Tibial nerve (tissue), 4 donors: Measurements from ENCODE around the gene MAOA. TPM values are rescaled to one million over a fixed set of nuclear protein-coding genes. Genes with fewer than 3 reads are reported as not detected.

Experiments used
- DNase-seq, 2 donors: peaks; one replicate each; pipeline ENCODE4 v3.0.0-alpha.2; 2019; ENCODE audit warnings: low spot score in 2 of 2
- H3K27ac ChIP-seq, 4 donors: fragments of 200-600 bp; sonication (generic) in 3 of 4; one replicate each; pipeline ENCODE4 v1.5.1; 2017 to 2019; ENCODE audit warnings: mild to moderate bottlenecking in 1 of 4
- H3K27me3 ChIP-seq, 2 donors: fragments of 200-600 bp; sonication (generic) in 1 of 2; one replicate each; pipeline versions ENCODE4 v1.5.1 to v1.6.0; 2017 to 2019
- H3K36me3 ChIP-seq, 3 donors: fragments of 200-600 bp; sonication (generic); one replicate each; pipeline ENCODE4 v1.5.1; 2018 to 2019
- H3K4me1 ChIP-seq, 4 donors: fragments of 200-600 bp; sonication (generic) in 3 of 4; one replicate each; pipeline ENCODE4 v1.5.1; 2017 to 2019
- H3K4me3 ChIP-seq, 4 donors: fragments of 200-600 bp; sonication (generic) in 3 of 4; one replicate each; pipeline ENCODE4 v1.5.1; 2017 to 2019; ENCODE audit warnings: mild to moderate bottlenecking in 1 of 4, moderate library complexity in 1 of 4
- H3K9me3 ChIP-seq, 4 donors: fragments of 200-600 bp; sonication (generic) in 3 of 4; one replicate each; pipeline ENCODE4 v1.5.1; 2017 to 2019
- EP300 ChIP-seq, 2 donors: sonication (generic); formaldehyde crosslinking; IDR thresholded peaks; one replicate each; pipeline ENCODE4 v1.6.1; 2017; ENCODE audit warnings: antibody characterized with exemption in 2 of 2, mild to moderate bottlenecking in 1 of 2
- POLR2A ChIP-seq, 2 donors: fragments of 450-650 bp; IDR thresholded peaks; one replicate each; pipeline ENCODE4 v1.6.1; 2017; ENCODE audit warnings: antibody characterized with exemption in 2 of 2, mild to moderate bottlenecking in 2 of 2, moderate library complexity in 2 of 2
- WGBS, 2 donors: methylation state at CpG; one replicate each; pipeline ENCODE4 v1.1.5; 2018; 5-methylcytosine and 5-hydroxymethylcytosine counted together
- total RNA-seq, 4 donors: library from RNA; depleted of rRNA; stranded (reverse); fragments of >200 nt; gene quantifications; one replicate each; pipeline ENCODE4 v1.1.0, GENCODE V29; 2016
- TF ChIP-seq, protein P1 (sequence below), 5 experiments: fragments of 200-600 bp in 3 of 5; fragments of 450-650 bp in 2 of 5; sonication (generic) in 3 of 5; IDR thresholded peaks; one replicate each; pipeline ENCODE4 v1.5.1; 2016 to 2019; ENCODE audit warnings: antibody characterized with exemption in 5 of 5, mild to moderate bottlenecking in 3 of 5, moderate library complexity in 2 of 5

Gene MAOA
- total RNA-seq, 4 donors from 2014 or later: 96.3 to 168 (median 120) TPM

DNA sequence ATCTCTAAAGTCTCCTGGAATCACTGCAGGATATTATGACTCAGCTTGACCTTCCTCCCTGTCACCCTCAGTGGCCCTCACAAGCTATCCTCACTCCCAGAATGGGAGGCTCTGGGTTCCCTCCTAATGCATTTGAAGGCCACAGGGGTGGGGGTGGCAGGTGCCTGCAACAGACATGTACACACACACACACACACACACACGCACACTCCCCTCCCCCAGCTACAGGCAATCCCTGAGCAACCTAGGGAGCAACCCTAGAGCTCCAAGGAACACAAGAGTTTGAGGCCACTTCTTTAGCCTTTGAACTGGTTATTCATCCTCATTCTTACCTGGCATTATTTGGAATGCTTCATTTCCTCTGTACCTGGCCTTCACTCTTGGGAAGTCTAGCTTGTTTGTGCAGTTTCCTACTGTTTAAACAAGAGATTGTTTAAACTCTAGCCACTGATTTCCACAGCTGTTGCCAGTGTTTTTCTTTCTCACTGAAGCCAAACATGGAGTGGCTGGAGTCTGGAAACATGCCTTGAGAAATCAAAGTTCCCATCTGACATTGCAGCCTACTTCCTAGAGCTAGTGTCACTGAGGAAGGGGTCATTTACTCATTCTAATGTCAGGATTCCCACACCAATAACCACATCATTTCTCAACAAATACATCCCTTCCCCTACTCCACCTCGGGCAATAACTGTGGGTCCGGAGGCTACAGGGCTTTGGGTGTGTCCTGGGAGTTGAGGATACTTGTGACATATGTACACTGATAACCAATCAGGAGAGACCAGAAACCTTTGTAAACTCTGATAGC, 37.7 kb downstream of the MAOA start:
- Histone ChIP-seq H3K4me1 (peaks cover 0 to 10% (median 0%) of the 10 kb centered on the region in 4 donors), H3K36me3 (no peaks in the 10 kb centered on the region), H3K9me3 (no peaks in the 10 kb centered on the region), H3K27me3 (peaks cover 0 to 6% of the 10 kb centered on the region in 2 donors), H3K27ac (peak overlapping the region in 1 of 4 donors; percentile 44), H3K4me3 (no peak overlapping the region)
- TF ChIP-seq POLR2A (IDR thresholded peaks at IDR 0.05) (no peak), EP300 (IDR thresholded peaks at IDR 0.05) (no peak)
- TF ChIP-seq, protein P1, sequence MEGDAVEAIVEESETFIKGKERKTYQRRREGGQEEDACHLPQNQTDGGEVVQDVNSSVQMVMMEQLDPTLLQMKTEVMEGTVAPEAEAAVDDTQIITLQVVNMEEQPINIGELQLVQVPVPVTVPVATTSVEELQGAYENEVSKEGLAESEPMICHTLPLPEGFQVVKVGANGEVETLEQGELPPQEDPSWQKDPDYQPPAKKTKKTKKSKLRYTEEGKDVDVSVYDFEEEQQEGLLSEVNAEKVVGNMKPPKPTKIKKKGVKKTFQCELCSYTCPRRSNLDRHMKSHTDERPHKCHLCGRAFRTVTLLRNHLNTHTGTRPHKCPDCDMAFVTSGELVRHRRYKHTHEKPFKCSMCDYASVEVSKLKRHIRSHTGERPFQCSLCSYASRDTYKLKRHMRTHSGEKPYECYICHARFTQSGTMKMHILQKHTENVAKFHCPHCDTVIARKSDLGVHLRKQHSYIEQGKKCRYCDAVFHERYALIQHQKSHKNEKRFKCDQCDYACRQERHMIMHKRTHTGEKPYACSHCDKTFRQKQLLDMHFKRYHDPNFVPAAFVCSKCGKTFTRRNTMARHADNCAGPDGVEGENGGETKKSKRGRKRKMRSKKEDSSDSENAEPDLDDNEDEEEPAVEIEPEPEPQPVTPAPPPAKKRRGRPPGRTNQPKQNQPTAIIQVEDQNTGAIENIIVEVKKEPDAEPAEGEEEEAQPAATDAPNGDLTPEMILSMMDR (IDR thresholded peaks at IDR 0.05): no peak
- no peak for DNase-seq
- WGBS, 2 donors: 43 to 63% methylated on average over 3 of the region's 3 CpGs

DNA sequence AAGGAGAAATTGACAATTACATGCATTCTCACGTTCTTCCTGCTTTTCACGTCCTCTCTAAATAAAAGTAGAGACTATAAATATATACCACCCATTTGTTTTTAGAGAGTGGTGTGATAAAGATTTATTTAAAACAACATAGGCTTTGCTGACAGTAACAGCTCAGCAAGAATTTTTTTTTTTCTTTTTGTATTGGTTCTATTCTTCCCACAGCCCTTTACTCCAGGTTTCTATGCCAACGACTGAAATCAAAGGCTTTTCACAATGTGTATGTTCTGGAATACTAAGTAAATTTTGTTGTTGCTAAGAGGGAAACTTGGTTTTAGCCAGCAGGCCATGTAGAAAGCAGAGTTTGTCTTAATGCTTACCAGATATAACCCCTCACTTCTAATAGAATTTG, 43.4 kb downstream of the MAOA start:
- H3K4me3 ChIP-seq: no peak overlapping the region
- no peak for DNase-seq
- peaks cover 0 to 16% (median 0%) of the 10 kb centered on the region in 4 donors for H3K4me1 ChIP-seq
- no peaks in the 10 kb centered on the region for H3K36me3 ChIP-seq
- 60 to 70% methylated on average over 3 of the region's 3 CpGs for WGBS, 2 donors
- no peaks in the 10 kb centered on the region for H3K27me3 ChIP-seq
- no peak overlapping the region for H3K27ac ChIP-seq
- TF ChIP-seq, protein P1 (IDR thresholded peaks at IDR 0.05): no peak
- no peak for TF ChIP-seq POLR2A (IDR thresholded peaks at IDR 0.05)
- no peak for TF ChIP-seq EP300 (IDR thresholded peaks at IDR 0.05)
- H3K9me3 ChIP-seq: no peaks in the 10 kb centered on the region

DNA sequence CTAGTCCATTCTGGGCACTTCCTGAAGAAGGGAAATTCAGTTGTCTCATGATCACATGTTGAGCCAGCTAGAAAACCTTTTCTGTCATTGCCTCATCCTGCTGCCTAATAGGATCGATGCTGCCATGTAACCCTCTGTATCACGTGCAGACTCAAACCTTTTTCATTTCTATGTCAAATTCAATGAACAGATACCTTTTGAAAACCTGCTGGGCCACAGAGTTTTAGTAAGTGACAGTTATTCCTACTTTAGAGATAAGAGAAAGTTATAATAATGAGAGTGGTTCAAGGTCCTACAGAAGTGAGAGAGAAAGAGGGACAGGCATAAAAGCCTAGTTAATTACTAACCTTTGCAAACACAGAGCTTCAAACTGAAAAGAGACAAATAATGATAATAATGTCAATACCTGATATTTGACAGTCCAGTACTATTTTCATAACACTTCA, 46.0 kb downstream of the MAOA start:
- no peak for DNase-seq
- Histone ChIP-seq H3K4me1 (peaks cover 0 to 16% (median 0%) of the 10 kb centered on the region in 4 donors), H3K4me3 (no peak overlapping the region), H3K27ac (peak overlapping the region in 1 of 4 donors; percentile 37), H3K9me3 (no peaks in the 10 kb centered on the region), H3K36me3 (no peaks in the 10 kb centered on the region), H3K27me3 (no peaks in the 10 kb centered on the region)
- no peak for TF ChIP-seq POLR2A (IDR thresholded peaks at IDR 0.05)
- TF ChIP-seq, protein P1 (IDR thresholded peaks at IDR 0.05): no peak
- TF ChIP-seq EP300 (IDR thresholded peaks at IDR 0.05): no peak
- WGBS, 2 donors: 60 to 82% methylated on average over 2 of the region's 2 CpGs

DNA sequence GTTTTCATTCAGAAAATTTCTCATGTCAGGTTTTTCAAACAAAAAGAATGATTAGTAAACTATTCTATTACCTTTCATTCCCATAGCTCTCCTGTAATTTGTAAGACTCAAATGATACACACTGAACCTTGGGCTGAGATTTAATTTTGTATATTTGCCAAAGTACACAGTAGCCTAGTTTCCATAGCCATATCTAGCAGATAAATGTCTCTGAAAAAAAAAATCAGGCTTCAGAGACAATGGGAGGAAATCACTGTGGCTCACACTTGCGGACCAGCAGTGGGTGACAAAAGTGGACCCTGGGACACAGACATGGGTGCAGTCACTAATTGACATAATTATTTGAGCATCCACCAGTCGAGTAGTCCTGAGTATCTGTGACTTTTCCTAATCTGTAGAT, 46.6 kb downstream of the MAOA start:
- H3K27ac ChIP-seq: peak overlapping the region in 2 of 4 donors; percentile 12 to 52
- no peaks in the 10 kb centered on the region for H3K27me3 ChIP-seq
- H3K36me3 ChIP-seq: no peaks in the 10 kb centered on the region
- H3K4me1 ChIP-seq: peaks cover 0 to 16% (median 0%) of the 10 kb centered on the region in 4 donors
- H3K4me3 ChIP-seq: no peak overlapping the region
- TF ChIP-seq EP300 (IDR thresholded peaks at IDR 0.05) (no peak), POLR2A (IDR thresholded peaks at IDR 0.05) (no peak)
- TF ChIP-seq, protein P1 (IDR thresholded peaks at IDR 0.05): no peak
- 59 to 66% methylated on average over 2 of the region's 2 CpGs for WGBS, 2 donors
- no peaks in the 10 kb centered on the region for H3K9me3 ChIP-seq
- DNase-seq: no peak

DNA sequence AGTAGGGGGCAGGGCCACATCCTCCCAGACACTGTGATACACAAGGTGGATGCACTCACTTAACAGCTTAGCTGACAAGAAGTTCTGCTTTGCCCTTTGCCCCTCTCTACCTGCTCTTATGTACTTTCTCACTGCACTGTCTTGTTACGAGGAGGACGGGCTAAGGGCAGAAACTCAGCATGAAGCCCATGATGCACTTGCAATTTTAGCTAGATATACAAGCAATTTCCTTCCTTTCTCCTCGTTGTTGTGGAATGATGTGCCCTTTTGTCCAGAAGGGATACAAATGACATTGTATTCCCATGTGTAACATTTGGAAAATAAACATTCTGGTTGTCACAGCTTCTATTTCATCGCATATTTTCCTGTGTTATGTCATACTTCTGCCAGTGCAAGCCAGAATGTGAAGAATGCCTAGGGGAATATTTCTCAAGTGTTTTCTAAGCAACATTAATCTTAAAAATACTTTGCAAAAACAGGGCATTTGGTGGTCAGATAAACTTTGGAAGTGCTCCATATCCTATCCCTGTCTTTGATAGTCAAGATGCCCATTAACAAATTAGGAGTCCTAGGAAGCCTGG, 47.2 kb downstream of the MAOA start:
- DNase-seq: no peak
- WGBS, 2 donors: 27 to 33% methylated on average over 4 of the region's 4 CpGs
- peaks cover 0 to 21% (median 0%) of the 10 kb centered on the region in 4 donors for H3K4me1 ChIP-seq
- TF ChIP-seq POLR2A (IDR thresholded peaks at IDR 0.05): no peak
- TF ChIP-seq, protein P1 (IDR thresholded peaks at IDR 0.05): no peak
- peak in 1 of 2 donors; percentile 42 for TF ChIP-seq EP300 (IDR thresholded peaks at IDR 0.05)
- H3K9me3 ChIP-seq: no peaks in the 10 kb centered on the region
- H3K36me3 ChIP-seq: no peaks in the 10 kb centered on the region
- H3K27me3 ChIP-seq: no peaks in the 10 kb centered on the region
- peak overlapping the region in 2 of 4 donors; percentile 15 to 52 for H3K27ac ChIP-seq
- H3K4me3 ChIP-seq: no peak overlapping the region
